ENCODE data around the gene DACT3.
"Not testable (repeated sequence)": the region's sequence is repeated elsewhere in the genome, so short reads cannot be mapped to it uniquely, and the experiment has no call there.

DACT3 gene

GRCh38 chr19:46634045-46634655, 26.8 kb downstream of the DACT3 start:
- DNase-seq (ENCODE audit: low spot score) = peak; percentile 92

DNA sequence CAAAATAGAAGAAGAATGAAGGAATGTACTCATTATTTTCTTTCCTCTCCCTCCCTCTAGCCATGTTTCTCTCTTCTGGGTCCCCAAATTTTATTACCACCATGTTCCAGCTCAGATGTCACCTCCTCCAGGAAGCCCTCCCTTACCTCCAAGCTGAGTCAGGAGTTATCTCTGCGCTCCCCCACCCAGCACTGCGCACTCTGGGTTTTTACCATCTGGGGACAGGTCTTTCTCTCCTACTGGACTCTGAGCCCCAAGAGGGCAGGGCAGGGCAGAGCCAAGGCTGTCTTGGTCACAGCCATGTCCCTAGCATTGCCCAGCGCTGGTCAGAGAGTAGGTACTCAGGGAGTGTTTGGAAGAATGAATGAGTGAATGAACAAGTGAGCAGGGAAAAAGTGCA, 27.9 kb downstream of the DACT3 start:
- DNase-seq (ENCODE audit: low spot score) = no peak

DNA sequence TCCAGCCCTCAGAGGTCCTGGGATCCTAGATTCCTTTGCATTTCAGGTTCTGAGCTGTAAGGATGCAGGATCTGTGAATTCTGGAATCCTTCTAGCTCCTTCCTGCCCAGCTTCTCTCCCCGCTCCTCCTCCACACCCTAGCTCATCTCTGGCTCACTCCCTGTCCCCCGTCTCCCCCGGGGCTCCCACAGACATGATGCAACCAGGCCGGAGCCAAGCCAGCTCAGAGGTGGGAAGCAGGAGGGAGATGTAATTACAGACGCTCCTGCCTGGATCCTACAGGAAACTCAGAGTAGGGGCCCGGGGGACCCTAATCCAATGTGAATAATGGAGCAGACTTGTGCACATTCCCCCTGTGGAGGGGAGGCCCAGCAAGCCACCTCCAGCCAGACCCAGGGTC, 29.5 kb downstream of the DACT3 start:
- peak; percentile 39 for DNase-seq (ENCODE audit: low spot score)

DNA sequence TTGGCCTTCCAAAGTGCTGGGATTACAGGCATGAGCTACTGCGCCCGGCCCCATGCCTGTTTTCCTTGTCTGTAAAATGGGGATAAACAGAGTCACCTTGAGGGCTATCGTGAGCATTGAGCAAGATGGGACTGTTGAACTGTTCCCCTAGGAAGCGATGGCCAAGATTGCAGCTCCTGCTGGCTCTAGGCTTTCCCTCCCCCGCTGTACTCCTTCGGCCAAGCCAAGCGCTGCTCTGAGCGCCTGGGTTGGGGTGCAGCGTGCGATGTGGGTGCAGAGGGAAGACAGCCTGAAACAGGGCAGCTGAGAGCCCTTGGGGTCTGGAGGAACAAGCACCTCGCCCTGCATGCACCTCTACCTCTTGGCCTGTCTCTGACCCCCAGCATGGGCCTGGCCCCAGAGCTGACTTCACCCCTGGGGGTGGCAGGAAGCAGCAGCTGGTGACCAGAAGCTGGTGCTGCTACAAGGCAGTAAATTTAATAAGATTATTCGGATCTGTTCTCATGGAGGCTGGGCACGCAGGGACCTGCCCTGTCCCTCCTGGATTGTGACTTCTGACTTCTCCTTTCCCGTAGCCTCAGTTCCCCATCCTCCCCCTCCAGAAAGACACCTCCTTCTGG, 30.3 kb downstream of the DACT3 start:
- DNase-seq (ENCODE audit: low spot score) = peak; percentile 43

DNA sequence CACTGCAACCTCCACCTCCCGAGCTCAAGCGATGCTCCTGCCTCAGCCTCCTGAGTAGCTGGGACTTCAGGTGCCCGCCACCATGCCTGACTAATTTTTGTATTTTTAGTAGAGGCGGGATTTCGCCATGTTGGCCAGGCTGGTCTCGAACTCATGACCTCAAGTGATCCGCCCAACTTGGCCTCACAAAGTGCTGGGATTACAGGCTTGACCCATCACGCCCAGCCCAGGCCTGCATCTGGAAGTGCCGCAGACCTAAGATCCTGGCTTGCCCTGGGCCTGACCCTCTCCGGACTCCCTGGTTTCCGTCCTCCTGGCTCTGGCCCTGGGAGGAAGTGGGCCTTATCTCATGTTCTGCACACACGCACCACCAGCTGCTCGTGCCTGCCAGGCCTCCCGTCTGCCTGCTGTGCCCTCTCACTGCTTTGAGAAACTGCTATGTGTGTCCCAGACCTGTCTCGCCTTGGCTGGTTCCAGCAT, 31.4 kb downstream of the DACT3 start:
- DNase-seq (ENCODE audit: low spot score) = no peak

GRCh38 chr19:46628970-46629369, 32.0 kb downstream of the DACT3 start:
- not testable (repeated sequence) for DNase-seq (ENCODE audit: low spot score)

DNA sequence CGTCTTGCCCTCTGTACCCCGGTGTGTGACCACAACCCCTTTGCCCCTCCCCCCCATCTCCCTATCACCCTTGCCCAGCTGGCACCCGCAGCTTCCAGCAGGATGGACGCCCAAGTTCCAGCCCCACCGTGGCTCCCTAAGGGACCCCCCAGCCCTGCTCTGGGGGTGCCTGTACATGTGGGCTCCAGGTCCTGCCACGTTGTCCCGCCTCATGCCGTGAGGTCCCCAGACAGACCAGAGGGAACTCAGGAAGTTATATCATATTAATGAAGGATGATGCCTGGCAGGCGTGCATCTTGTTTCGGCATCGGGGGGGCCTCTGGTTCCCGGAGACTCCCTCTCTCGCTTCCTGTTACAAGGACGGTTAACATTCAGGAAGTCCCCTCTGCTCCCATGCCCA, 34.5 kb downstream of the DACT3 start:
- DNase-seq (ENCODE audit: low spot score) = no peak

GRCh38 chr19:46625731-46626130, 35.3 kb downstream of the DACT3 start:
- no peak for DNase-seq (ENCODE audit: low spot score)

DNA sequence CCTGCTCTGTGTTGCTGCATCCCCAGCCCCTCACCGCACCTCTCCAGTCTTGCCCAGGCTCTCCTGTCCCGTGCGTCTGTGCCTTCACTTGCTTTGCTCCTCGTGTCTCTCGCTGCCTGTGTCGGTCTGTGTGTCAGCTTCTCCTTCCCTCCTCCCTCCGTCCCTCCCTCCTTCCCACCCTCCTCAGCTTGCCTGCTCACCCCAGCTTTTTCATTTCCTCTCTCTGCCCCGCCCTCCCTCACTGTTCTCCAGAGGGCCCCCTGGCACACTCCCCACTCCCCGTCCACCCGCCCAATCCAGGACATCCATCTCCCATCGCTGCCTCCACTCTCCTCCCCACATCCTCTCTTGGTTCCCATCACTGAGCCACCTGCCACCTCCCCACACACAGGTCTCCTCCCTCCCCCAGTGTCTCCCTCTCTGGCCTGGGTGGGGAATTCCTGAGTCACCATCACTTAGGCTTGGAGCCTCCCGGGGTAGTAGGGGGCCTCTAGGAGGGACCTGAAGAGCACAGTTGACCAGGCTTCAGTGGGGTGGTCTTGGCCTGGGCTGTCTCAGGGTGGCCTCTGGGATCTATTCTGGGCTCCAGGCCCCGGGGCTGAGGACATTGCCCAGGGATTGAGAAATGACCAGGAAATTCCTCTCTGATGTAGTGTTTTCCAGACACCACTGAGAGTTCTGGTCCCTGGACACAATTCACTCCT, 35.9 kb downstream of the DACT3 start, which contains the start of gene PTGIR:
PTGIR (minus strand) TSS at position 132 of the 704 bp plus-strand sequence. CDS start 864 bp downstream, outside the sequence.
- DNase-seq (ENCODE audit: low spot score) = no peak

DNA sequence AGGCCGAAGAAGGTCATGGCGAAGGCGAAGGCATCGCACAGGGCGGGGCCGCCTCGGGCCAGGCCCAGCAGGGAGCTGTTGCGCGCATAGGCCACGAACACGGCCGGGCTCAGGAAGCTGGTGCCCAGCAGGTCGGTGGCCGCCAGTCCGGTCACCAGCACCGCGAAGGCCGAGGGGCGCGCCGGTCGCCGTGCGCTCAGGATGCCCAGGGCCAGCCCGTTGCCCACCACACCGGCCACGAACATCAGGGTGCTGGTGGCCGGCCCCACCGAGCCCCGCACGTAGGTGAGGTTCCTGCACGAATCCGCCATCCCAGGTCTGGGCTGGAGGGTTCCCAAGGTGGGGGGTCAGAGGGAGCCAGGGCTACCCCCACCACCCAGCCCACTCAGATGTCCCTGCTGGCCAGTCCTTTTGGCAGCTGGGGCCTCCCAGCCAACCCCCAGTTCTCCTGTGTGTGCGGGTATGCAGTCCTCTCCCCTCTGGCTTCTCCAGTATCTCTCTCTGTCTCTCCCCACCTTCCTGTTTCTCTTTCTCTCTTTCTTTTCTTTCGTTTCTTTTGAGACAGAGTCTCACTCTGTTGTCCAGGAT, 37.0 kb downstream of the DACT3 start:
- no peak for DNase-seq (ENCODE audit: low spot score)

- DNase-seq (ENCODE audit: low spot score) = no peak
Observed at GRCh38 chr19:46622118-46622446, 38.9 kb downstream of the DACT3 start.

GRCh38 chr19:46621191-46622117, 39.5 kb downstream of the DACT3 start:
- no peak for DNase-seq (ENCODE audit: low spot score)

- no peak for DNase-seq (ENCODE audit: low spot score)
Observed at GRCh38 chr19:46620716-46621115, 40.3 kb downstream of the DACT3 start.

- DNase-seq (ENCODE audit: low spot score) = no peak
Observed at GRCh38 chr19:46620267-46620666, 40.7 kb downstream of the DACT3 start.

DNA sequence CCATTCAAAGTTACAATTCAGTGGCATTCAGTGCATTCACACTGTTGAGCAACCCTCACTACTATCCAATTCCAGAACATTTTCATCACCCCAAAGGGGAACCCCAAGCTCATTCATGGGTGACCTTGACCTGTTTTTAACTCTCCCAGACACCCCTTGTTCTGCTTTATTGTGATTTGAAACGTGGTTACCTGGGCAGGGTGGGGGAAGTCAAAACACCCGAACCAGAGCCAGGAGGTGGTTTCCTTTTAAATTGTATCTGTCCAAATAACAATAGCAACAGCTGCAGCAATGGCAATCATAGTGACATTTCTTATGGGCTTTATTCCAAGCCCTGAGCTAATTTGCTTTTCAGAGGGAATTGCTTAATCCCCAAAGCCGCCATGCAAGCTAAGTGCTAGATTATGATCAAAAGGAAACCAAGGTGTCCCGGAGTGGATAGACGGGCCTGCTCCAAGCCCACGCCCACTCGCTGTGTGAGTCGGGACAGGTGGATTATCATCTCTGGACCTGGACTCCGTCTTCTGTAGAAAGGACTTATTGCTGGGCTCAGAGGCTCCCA, 42.2 kb downstream of the DACT3 start:
- DNase-seq (ENCODE audit: low spot score) = peak; percentile 75

DNA sequence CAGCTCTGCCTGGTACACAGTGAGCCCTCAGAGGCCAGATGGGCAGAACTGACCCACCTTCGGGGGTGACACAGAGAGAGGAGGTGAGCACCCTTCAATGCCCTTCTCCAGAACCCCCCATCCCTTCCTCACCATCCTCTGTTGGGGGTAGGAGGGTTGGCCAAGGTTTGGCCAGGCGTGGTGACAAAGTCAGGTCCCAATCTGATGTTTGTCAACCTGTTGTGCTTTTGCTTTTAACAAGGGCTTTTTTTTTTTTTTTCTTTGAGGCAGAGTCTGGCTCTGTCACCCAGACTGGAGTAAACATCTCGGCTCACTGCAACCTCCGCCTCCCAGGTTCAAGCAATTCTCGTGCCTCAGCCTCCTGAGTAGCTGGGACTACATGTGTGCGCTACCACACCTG, 43.4 kb downstream of the DACT3 start:
- no peak for DNase-seq (ENCODE audit: low spot score)

GRCh38 chr19:46616631-46617322, 44.2 kb downstream of the DACT3 start:
- peak; percentile 87 for DNase-seq (ENCODE audit: low spot score)

DNA sequence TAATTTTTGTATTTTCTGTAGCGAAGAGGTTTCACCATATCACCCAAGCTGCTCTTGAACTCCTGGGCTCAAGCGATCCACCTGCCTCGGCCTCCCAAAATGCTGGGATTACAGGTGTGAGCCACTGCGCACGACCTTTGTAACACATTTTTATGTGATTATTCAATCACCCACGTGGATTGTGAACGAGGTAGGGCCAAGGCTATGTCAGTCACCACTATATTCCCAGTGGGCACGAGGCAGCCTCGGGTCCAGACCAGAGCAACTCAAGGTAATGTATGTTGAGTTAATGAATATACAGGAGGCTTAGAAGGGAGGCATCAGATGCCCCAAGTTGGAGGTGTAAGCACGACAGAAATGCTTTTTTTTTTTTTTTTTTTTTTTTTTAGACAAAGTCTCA, 45.0 kb downstream of the DACT3 start:
- no peak for DNase-seq (ENCODE audit: low spot score)

GRCh38 chr19:46614114-46614722, 46.8 kb downstream of the DACT3 start:
- peak; percentile 89 for DNase-seq (ENCODE audit: low spot score)

- DNase-seq (ENCODE audit: low spot score) = no peak
Observed at GRCh38 chr19:46613525-46613924, 47.5 kb downstream of the DACT3 start.
